GM18519 (cell line): ENCODE measurements around the gene RERE.
"Not testable (repeated sequence)": the region's sequence is repeated elsewhere in the genome, so short reads cannot be mapped to it uniquely, and the experiment has no call there.

ENCODE experiments used
- ATAC-seq: cut with Tn5 transposase; IDR thresholded peaks from one replicate; pipeline ENCODE4 v1.9.1; 2021; ENCODE audit warnings: mild to moderate bottlenecking, moderate library complexity; ENCODE audit not compliant: unreplicated experiment, low FRiP score

Gene RERE

GRCh38 chr1:8593292-8593691, 224.1 kb downstream of the RERE start:
- not testable (repeated sequence) for ATAC-seq

- no peak for ATAC-seq
Observed at GRCh38 chr1:8591569-8591968, 225.9 kb downstream of the RERE start.

GRCh38 chr1:8590721-8591351, 226.6 kb downstream of the RERE start:
- ATAC-seq: no peak

- ATAC-seq: no peak
Observed at GRCh38 chr1:8589571-8589970, 227.9 kb downstream of the RERE start.

GRCh38 chr1:8587784-8588183, 229.7 kb downstream of the RERE start:
- ATAC-seq: no peak

- ATAC-seq: no peak
Observed at GRCh38 chr1:8586438-8586837, 231.0 kb downstream of the RERE start.

- no peak for ATAC-seq
Observed at GRCh38 chr1:8584316-8584715, 233.1 kb downstream of the RERE start.

GRCh38 chr1:8583031-8583430, 234.4 kb downstream of the RERE start:
- ATAC-seq: no peak

GRCh38 chr1:8580566-8580965, 236.9 kb downstream of the RERE start:
- ATAC-seq: no peak

GRCh38 chr1:8578936-8579335, 238.5 kb downstream of the RERE start:
- no peak for ATAC-seq

GRCh38 chr1:8578132-8578877, 239.1 kb downstream of the RERE start:
- ATAC-seq: no peak

- ATAC-seq: no peak
Observed at GRCh38 chr1:8574985-8575384, 242.5 kb downstream of the RERE start.

GRCh38 chr1:8572106-8572505, 245.3 kb downstream of the RERE start:
- no peak for ATAC-seq

GRCh38 chr1:8571200-8571984, 246.0 kb downstream of the RERE start:
- ATAC-seq: no peak

GRCh38 chr1:8570465-8570864, 247.0 kb downstream of the RERE start:
- ATAC-seq: no peak

- ATAC-seq: no peak
Observed at GRCh38 chr1:8569242-8569641, 248.2 kb downstream of the RERE start.

GRCh38 chr1:8568837-8569236, 248.6 kb downstream of the RERE start:
- no peak for ATAC-seq

- ATAC-seq: no peak
Observed at GRCh38 chr1:8567146-8567545, 250.3 kb downstream of the RERE start.

- ATAC-seq: no peak
Observed at GRCh38 chr1:8565802-8566201, 251.6 kb downstream of the RERE start.

GRCh38 chr1:8563944-8564537, 253.4 kb downstream of the RERE start:
- ATAC-seq: no peak
